Esophagus muscularis mucosa (tissue), 4 donors: ENCODE measurements around the gene GJA4. TPM values are rescaled to one million over a fixed set of nuclear protein-coding genes. Genes with fewer than 3 reads are reported as not detected.
"Not testable (repeated sequence)": the region's sequence is repeated elsewhere in the genome, so short reads cannot be mapped to it uniquely, and the experiment has no call there.

Experiments used
- DNase-seq: peaks from one replicate; pipeline ENCODE4 v3.0.0-alpha.2; 2017; ENCODE audit errors: extremely low spot score
- H3K27ac ChIP-seq, 4 donors: fragments of 200-600 bp; sonication (generic); replicated peaks in 1 of 4; 1 replicate in 3 of 4; 2 replicates in 1 of 4; pipeline ENCODE4 v1.5.1; 2016 to 2019; ENCODE audit warnings: mild to moderate bottlenecking in 1 of 4
- H3K27me3 ChIP-seq, 4 donors: fragments of 200-600 bp; sonication (generic); one replicate each; pipeline versions ENCODE4 v1.5.1 to v1.6.0; 2016 to 2019
- H3K36me3 ChIP-seq, 4 donors: fragments of 200-600 bp; sonication (generic); one replicate each; pipeline ENCODE4 v1.5.1; 2016 to 2019
- H3K4me1 ChIP-seq, 4 donors: fragments of 200-600 bp; sonication (generic); one replicate each; pipeline ENCODE4 v1.5.1; 2016 to 2019
- H3K4me3 ChIP-seq, 4 donors: fragments of 200-600 bp; sonication (generic); 1 replicate in 2 of 4; 2 replicates in 2 of 4; pipeline ENCODE4 v1.5.1; 2016 to 2019; ENCODE audit warnings: mild to moderate bottlenecking in 4 of 4, moderate library complexity in 1 of 4
- H3K9me3 ChIP-seq, 4 donors: fragments of 200-600 bp; sonication (generic); 1 replicate in 3 of 4; 2 replicates in 1 of 4; pipeline ENCODE4 v1.5.1; 2016 to 2019
- EP300 ChIP-seq: sonication (generic); formaldehyde crosslinking; IDR thresholded peaks from one replicate; pipeline ENCODE4 v1.6.1; 2017; ENCODE audit warnings: antibody characterized with exemption
- POLR2A ChIP-seq: fragments of 450-650 bp; IDR thresholded peaks from one replicate; pipeline ENCODE4 v1.6.1; 2017; ENCODE audit warnings: antibody characterized with exemption, moderate library complexity, mild to moderate bottlenecking, low read depth
- POLR2AphosphoS5 ChIP-seq, 2 donors: sonication (generic); formaldehyde crosslinking; IDR thresholded peaks; one replicate each; pipeline ENCODE4 v1.6.1; 2017; ENCODE audit warnings: antibody characterized with exemption in 2 of 2
- WGBS: methylation state at CpG from one replicate; pipeline ENCODE4 v1.1.5; 2018; 5-methylcytosine and 5-hydroxymethylcytosine counted together
- intact Hi-C: fragments of 100-400 bp; cut with DNase I; formaldehyde crosslinking; loops from one replicate; pipeline ENCODE4 v1.15.1; 2023
- total RNA-seq, 4 donors: library from RNA; depleted of rRNA; stranded (reverse); fragments of >200 nt; gene quantifications; one replicate each; pipeline versions ENCODE4 v1.1.0 to v1.2.1, GENCODE V29; 2016
- TF ChIP-seq, protein P1 (sequence below), 3 experiments: fragments of 200-600 bp in 2 of 3; fragments of 450-650 bp in 1 of 3; sonication (generic) in 2 of 3; IDR thresholded peaks; one replicate each; pipeline ENCODE4 v1.5.1; 2017 to 2019; ENCODE audit warnings: antibody characterized with exemption in 3 of 3, mild to moderate bottlenecking in 2 of 3, moderate library complexity in 1 of 3

The GJA4 gene
- total RNA-seq, 4 donors from 2014 or later = 5.8 to 41.0 (median 28.0) TPM

DNA sequence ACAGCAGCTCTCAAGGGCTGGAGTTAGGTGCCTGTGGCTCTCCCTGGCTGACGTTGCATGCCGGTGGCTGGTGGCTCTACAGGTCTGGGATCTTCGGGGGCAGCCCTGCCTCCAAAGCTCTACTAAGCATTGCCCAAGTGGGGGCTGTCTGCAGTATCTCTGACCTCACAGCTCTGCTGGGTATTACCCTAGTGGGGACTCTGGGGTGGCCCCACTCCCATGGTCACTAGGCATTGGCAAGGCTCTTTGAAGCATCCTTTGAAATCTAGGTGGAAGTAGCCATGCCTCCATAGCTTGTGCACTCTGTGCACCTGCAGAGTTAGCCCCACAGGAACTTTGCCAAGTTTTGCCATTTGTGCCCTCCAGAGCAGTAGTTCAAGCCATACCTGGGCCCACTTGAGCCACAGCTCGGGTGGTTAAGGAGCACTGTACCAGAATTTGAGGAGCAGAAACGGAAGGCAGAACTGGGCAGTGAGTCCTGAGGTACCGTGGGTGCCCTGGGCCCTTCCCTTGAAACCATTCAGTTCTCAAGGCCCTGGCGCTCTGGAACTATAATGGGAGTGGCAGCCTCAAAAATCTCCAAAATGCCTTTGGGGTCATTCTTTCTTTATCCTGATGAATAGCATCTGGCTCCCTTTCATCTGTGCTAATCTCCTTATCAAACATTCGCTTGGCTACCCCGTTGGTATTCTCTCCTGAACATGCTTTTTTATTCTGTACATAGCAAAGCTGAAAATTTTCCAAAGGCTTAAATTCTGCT, 15.4 kb downstream of the GJA4 start:
- peak; percentile 86 for DNase-seq
- Histone ChIP-seq H3K4me3 (no peak overlapping the region), H3K27ac (no peak overlapping the region), H3K4me1 (no peaks in the 10 kb centered on the region), H3K27me3 (no peaks in the 10 kb centered on the region), H3K9me3 (peaks cover 0 to 9% (median 0%) of the 10 kb centered on the region in 4 donors), H3K36me3 (no peaks in the 10 kb centered on the region)
- intact Hi-C loops = no loop called here
- WGBS = 72% methylated on average over 7 of the region's 9 CpGs
- TF ChIP-seq, protein P1, sequence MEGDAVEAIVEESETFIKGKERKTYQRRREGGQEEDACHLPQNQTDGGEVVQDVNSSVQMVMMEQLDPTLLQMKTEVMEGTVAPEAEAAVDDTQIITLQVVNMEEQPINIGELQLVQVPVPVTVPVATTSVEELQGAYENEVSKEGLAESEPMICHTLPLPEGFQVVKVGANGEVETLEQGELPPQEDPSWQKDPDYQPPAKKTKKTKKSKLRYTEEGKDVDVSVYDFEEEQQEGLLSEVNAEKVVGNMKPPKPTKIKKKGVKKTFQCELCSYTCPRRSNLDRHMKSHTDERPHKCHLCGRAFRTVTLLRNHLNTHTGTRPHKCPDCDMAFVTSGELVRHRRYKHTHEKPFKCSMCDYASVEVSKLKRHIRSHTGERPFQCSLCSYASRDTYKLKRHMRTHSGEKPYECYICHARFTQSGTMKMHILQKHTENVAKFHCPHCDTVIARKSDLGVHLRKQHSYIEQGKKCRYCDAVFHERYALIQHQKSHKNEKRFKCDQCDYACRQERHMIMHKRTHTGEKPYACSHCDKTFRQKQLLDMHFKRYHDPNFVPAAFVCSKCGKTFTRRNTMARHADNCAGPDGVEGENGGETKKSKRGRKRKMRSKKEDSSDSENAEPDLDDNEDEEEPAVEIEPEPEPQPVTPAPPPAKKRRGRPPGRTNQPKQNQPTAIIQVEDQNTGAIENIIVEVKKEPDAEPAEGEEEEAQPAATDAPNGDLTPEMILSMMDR (IDR thresholded peaks at IDR 0.05) = no peak
- no peak for TF ChIP-seq POLR2AphosphoS5 (IDR thresholded peaks at IDR 0.05)
- no peak for TF ChIP-seq EP300
- TF ChIP-seq POLR2A = no peak

DNA sequence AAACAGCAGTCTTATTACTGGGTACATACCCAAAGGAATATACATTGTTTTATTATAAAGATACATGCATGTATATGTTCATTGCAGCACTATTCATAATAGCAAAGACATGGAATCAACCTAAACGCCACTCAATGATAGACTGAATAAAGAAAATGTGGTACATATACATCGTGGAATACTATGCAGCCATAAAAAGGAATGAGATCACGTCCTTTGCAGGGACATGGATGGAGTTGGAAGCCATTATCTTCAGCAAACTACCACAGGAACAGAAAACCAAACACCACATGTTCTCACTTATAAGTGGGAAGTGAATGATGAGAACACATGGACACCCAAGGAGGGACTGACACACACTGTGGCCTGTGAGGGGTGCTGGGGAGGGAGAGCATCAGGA, 18.0 kb downstream of the GJA4 start:
- H3K36me3 ChIP-seq, H3K27me3 ChIP-seq, H3K27ac ChIP-seq, H3K9me3 ChIP-seq, intact Hi-C loops, H3K4me1 ChIP-seq, H3K4me3 ChIP-seq, DNase-seq: not testable (repeated sequence)
- 97% methylated on average over 3 of the region's 3 CpGs for WGBS

DNA sequence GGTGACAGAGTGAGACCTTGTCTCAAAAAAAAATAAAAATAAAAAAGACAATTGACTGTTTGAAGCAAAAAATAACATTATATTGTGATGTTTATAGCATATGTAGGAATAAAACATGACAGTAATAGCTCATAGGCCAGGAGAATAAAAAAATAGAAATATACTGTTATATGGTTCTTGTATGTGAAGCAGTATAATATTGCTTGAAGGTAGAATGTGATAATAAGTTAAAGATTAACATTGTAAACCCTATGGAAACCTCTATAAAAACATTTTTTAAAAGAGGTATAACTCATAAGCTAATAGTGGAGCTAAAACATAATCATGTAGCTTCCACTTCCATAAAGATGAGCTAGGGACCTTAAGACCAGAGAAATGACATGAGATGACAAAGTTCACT, 23.5 kb downstream of the GJA4 start:
- no peaks in the 10 kb centered on the region for H3K4me1 ChIP-seq
- H3K27me3 ChIP-seq = no peaks in the 10 kb centered on the region
- H3K27ac ChIP-seq = no peak overlapping the region
- no peaks in the 10 kb centered on the region for H3K36me3 ChIP-seq
- TF ChIP-seq POLR2A (no peak), EP300 (no peak), POLR2AphosphoS5 (IDR thresholded peaks at IDR 0.05) (no peak)
- TF ChIP-seq, protein P1 (IDR thresholded peaks at IDR 0.05) = no peak
- H3K9me3 ChIP-seq = no peaks in the 10 kb centered on the region
- no peak for DNase-seq
- intact Hi-C loops = no loop called here
- no peak overlapping the region for H3K4me3 ChIP-seq

DNA sequence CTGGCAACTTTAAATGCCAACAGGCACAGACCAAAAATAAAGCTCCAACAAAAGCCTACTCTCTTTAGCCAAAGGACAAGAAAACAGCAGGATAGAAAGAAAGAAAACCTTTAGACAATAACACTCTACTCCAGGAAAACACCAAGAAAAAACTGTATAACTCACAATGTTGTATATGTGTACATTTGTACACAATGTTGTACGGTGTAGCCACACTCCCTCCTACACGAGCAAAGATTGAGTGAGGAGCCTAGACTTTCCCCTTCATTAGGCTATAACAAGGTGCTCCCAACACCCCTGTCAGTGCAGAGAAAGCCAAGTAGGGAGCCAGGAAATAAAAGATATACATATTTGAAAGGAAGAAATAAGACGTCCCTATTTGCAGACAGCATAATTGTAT, 24.0 kb downstream of the GJA4 start:
- no peak overlapping the region for H3K27ac ChIP-seq
- no peaks in the 10 kb centered on the region for H3K4me1 ChIP-seq
- TF ChIP-seq, protein P1 (IDR thresholded peaks at IDR 0.05) = no peak
- TF ChIP-seq POLR2AphosphoS5 (IDR thresholded peaks at IDR 0.05) (no peak), EP300 (no peak), POLR2A (no peak)
- H3K4me3 ChIP-seq = no peak overlapping the region
- intact Hi-C loops = no loop called here
- no peaks in the 10 kb centered on the region for H3K36me3 ChIP-seq
- DNase-seq = peak; percentile 57
- no peaks in the 10 kb centered on the region for H3K27me3 ChIP-seq
- H3K9me3 ChIP-seq = no peaks in the 10 kb centered on the region
- WGBS = 64% methylated on average over 3 of the region's 3 CpGs

DNA sequence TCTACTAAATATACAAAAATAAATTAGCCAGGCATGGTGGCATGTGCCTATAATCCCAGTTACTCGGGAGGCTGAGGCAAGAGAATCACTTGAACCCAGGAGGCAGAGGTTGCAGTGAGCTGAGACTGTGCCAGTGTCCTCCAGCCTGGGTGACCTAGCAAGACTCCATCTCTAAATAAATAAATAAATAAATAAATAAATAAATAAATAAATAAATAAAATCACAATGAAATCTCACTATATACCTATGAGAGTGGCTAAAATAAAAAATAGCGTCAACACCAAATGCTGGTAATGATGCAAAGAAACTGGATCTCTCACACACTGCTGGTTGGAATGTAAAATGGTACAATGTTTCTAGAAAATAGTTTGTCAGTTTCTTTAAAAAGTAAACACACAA, 26.1 kb downstream of the GJA4 start:
- H3K4me3 ChIP-seq, H3K9me3 ChIP-seq, DNase-seq, H3K36me3 ChIP-seq, H3K27ac ChIP-seq, intact Hi-C loops, H3K27me3 ChIP-seq, H3K4me1 ChIP-seq: not testable (repeated sequence)
- WGBS = 94% methylated on average over 2 of the region's 2 CpGs

DNA sequence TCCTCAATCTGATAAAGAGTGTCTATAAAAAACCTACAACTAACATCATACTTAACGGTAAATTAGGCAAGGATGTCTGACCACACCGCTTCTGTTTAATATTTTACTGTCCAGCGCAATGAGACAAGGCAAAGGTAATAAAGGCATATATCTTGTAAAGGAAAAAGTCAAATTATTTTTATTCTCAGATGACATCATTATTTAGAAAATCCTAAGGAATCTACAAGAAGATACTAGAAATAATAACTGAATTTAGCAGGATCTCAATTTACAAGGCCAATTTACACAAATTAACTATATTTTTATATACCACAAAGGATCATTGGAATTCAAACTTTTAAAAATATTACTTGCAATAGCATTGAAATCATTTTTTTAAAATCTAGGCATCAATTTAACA, 29.4 kb downstream of the GJA4 start:
- Histone ChIP-seq H3K9me3 (peaks cover 0 to 5% (median 0%) of the 10 kb centered on the region in 4 donors), H3K4me3 (no peak overlapping the region), H3K36me3 (peaks cover 0 to 6% (median 0%) of the 10 kb centered on the region in 4 donors), H3K4me1 (peaks cover 0 to 14% (median 2%) of the 10 kb centered on the region in 4 donors), H3K27ac (no peak overlapping the region), H3K27me3 (no peaks in the 10 kb centered on the region)
- no peak for DNase-seq
- no peak for TF ChIP-seq POLR2AphosphoS5 (IDR thresholded peaks at IDR 0.05)
- no peak for TF ChIP-seq POLR2A
- no peak for TF ChIP-seq EP300
- TF ChIP-seq, protein P1 (IDR thresholded peaks at IDR 0.05) = no peak
- intact Hi-C loops = no loop called here
- 82% methylated on average over 3 of the region's 3 CpGs for WGBS
